ENCODE measurements around the gene PEMT.

DNA sequence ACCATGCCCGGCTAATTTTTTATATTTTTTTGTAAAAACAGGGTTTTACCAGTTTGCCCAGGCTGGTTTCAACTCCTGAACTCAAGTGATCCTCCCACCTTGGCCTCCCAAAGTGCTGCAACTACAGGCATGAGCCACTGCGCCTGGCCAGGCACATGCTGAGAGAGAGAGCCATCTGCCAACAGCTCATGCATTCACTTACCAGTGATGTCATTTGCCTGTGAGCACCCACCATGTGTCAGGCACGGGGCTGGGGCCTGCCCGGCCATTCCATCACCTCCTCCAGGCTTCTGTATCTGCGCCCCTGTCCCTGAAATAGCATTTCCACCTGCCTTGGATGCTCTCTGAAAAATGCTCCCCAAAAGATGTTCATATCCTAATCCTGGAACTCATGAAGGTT is 43.6 kb upstream of the PEMT start:
- TF ChIP-seq, protein P1, sequence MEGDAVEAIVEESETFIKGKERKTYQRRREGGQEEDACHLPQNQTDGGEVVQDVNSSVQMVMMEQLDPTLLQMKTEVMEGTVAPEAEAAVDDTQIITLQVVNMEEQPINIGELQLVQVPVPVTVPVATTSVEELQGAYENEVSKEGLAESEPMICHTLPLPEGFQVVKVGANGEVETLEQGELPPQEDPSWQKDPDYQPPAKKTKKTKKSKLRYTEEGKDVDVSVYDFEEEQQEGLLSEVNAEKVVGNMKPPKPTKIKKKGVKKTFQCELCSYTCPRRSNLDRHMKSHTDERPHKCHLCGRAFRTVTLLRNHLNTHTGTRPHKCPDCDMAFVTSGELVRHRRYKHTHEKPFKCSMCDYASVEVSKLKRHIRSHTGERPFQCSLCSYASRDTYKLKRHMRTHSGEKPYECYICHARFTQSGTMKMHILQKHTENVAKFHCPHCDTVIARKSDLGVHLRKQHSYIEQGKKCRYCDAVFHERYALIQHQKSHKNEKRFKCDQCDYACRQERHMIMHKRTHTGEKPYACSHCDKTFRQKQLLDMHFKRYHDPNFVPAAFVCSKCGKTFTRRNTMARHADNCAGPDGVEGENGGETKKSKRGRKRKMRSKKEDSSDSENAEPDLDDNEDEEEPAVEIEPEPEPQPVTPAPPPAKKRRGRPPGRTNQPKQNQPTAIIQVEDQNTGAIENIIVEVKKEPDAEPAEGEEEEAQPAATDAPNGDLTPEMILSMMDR (IDR thresholded peaks at IDR 0.05): no peak
- TF ChIP-seq POLR2A (IDR thresholded peaks at IDR 0.05; ENCODE audit: low read depth) (no peak), POLR2AphosphoS5 (IDR thresholded peaks at IDR 0.05) (no peak), EP300 (IDR thresholded peaks at IDR 0.05) (no peak)

All from esophagus muscularis mucosa (tissue), 4 donors.